ENCODE results near the gene DOK4. TPM values are rescaled to one million over a fixed set of nuclear protein-coding genes. Genes with fewer than 3 reads are reported as not detected.
"Not testable (repeated sequence)": the region's sequence is repeated elsewhere in the genome, so short reads cannot be mapped to it uniquely, and the experiment has no call there.

DOK4 gene
- total RNA-seq, 1 experiment from 2014 or later: 14.4 TPM

GRCh38 chr16:57444711-57445110, 41.6 kb downstream of the DOK4 start (continued):
- TF ChIP-seq CTCF (IDR thresholded peaks at IDR 0.05 in 2 of 3, conservative IDR thresholded peaks at IDR 0.05 in 1 of 3; ENCODE audit: borderline replicate concordance in 1 of 3, insufficient read depth in 1 of 3, low read depth in 2 of 3, low read length in 2 of 3) (no peak), SIN3A (IDR thresholded peaks at IDR 0.05; ENCODE audit: low read depth) (no peak), ATF3 (IDR thresholded peaks at IDR 0.05) (no peak), CEBPB (IDR thresholded peaks at IDR 0.05; ENCODE audit: low read depth) (no peak)

- H3K36me3 ChIP-seq (ENCODE audit: control insufficient read depth in 1 of 2, insufficient read depth in 2 of 2, low read length in 2 of 2): peaks cover 25 to 47% of the 10 kb centered on the region in 2 experiments
- H2AFZ ChIP-seq (ENCODE audit: low read depth, low read length, poor library complexity, severe bottlenecking); H3K4me3 ChIP-seq (replicated peaks in 1 of 2; ENCODE audit: low read depth in 1 of 2, low read length in 2 of 2); H3K4me2 ChIP-seq (ENCODE audit: low read length); H3K9ac ChIP-seq (ENCODE audit: low read length); H3K27me3 ChIP-seq (ENCODE audit: insufficient read depth, low read length); POLR2A ChIA-PET; H4K20me1 ChIP-seq (ENCODE audit: insufficient read depth); RAD21 ChIA-PET (ENCODE audit: low non-redundant PET in 1 of 2, low total read pairs in 2 of 2, uncharacterized antibody in 2 of 2, unreplicated experiment in 2 of 2); CTCF ChIA-PET; H3K27ac ChIP-seq (ENCODE audit: low read depth, low read length); intact Hi-C loops (cut with micrococcal nuclease); H3K9me3 ChIP-seq (ENCODE audit: control insufficient read depth in 1 of 2, insufficient read depth in 1 of 2, low read depth in 1 of 2, low read length in 2 of 2); ATAC-seq; DNase-seq (ENCODE audit: low read depth, low spot score); H3K4me1 ChIP-seq (ENCODE audit: control insufficient read depth in 1 of 2, insufficient read depth in 2 of 2, low read length in 2 of 2); H3K9me2 ChIP-seq (ENCODE audit: insufficient read depth); BruUV-seq (replicated peaks): not testable (repeated sequence)
- peaks cover 53% of the 10 kb centered on the region for H3K79me2 ChIP-seq (ENCODE audit: insufficient read depth, low read length)
Observed at GRCh38 chr16:57440551-57440950, 45.7 kb downstream of the DOK4 start.

GRCh38 chr16:57439947-57440346, 46.3 kb downstream of the DOK4 start:
- CTCF ChIA-PET; H3K9ac ChIP-seq (ENCODE audit: low read length); H4K20me1 ChIP-seq (ENCODE audit: insufficient read depth); POLR2A ChIA-PET; H3K4me3 ChIP-seq (replicated peaks in 1 of 2; ENCODE audit: low read depth in 1 of 2, low read length in 2 of 2); BruUV-seq (replicated peaks); H3K9me2 ChIP-seq (ENCODE audit: insufficient read depth); DNase-seq (ENCODE audit: low read depth, low spot score); RAD21 ChIA-PET (ENCODE audit: low non-redundant PET in 1 of 2, low total read pairs in 2 of 2, uncharacterized antibody in 2 of 2, unreplicated experiment in 2 of 2); H3K27me3 ChIP-seq (ENCODE audit: insufficient read depth, low read length); H2AFZ ChIP-seq (ENCODE audit: low read depth, low read length, poor library complexity, severe bottlenecking); H3K4me1 ChIP-seq (ENCODE audit: control insufficient read depth in 1 of 2, insufficient read depth in 2 of 2, low read length in 2 of 2); H3K4me2 ChIP-seq (ENCODE audit: low read length); intact Hi-C loops (cut with micrococcal nuclease); H3K27ac ChIP-seq (ENCODE audit: low read depth, low read length); ATAC-seq; H3K9me3 ChIP-seq (ENCODE audit: control insufficient read depth in 1 of 2, insufficient read depth in 1 of 2, low read depth in 1 of 2, low read length in 2 of 2): not testable (repeated sequence)
- Histone ChIP-seq H3K36me3 (ENCODE audit: control insufficient read depth in 1 of 2, insufficient read depth in 2 of 2, low read length in 2 of 2) (peaks cover 28 to 50% of the 10 kb centered on the region in 2 experiments), H3K79me2 (ENCODE audit: insufficient read depth, low read length) (peaks cover 47% of the 10 kb centered on the region)
